ENCODE results near the gene GFPT1.

The GFPT1 gene

GRCh38 chr2:69330781-69331180 lies 56.2 kb downstream of the GFPT1 start:
- in situ Hi-C loops (cut with MboI; ENCODE audit: low sequenced_read_pairs), result no loop called here

GRCh38 chr2:69322631-69323030 lies 64.4 kb downstream of the GFPT1 start:
- in situ Hi-C loops (cut with MboI; ENCODE audit: low sequenced_read_pairs), result no loop called here

GRCh38 chr2:69316550-69316949 lies 70.5 kb downstream of the GFPT1 start:
- in situ Hi-C loops (cut with MboI; ENCODE audit: low sequenced_read_pairs), result no loop called here

GRCh38 chr2:69315160-69315761 lies 71.8 kb downstream of the GFPT1 start:
- in situ Hi-C loops (cut with MboI; ENCODE audit: low sequenced_read_pairs), result no loop called here

- in situ Hi-C loops (cut with MboI; ENCODE audit: low sequenced_read_pairs), result no loop called here
Observed at GRCh38 chr2:69311024-69311416, 76.0 kb downstream of the GFPT1 start.

GRCh38 chr2:69310111-69311023 lies 76.7 kb downstream of the GFPT1 start:
- in situ Hi-C loops (cut with MboI; ENCODE audit: low sequenced_read_pairs), result no loop called here

- in situ Hi-C loops (cut with MboI; ENCODE audit: low sequenced_read_pairs), result no loop called here
Observed at GRCh38 chr2:69309351-69310110, 77.5 kb downstream of the GFPT1 start.

- in situ Hi-C loops (cut with MboI; ENCODE audit: low sequenced_read_pairs), result no loop called here
Observed at GRCh38 chr2:69308338-69308737, 78.7 kb downstream of the GFPT1 start.

GRCh38 chr2:69307579-69308064 lies 79.4 kb downstream of the GFPT1 start:
- in situ Hi-C loops (cut with MboI; ENCODE audit: low sequenced_read_pairs), result no loop called here

GRCh38 chr2:69306822-69307578 lies 80.0 kb downstream of the GFPT1 start:
- in situ Hi-C loops (cut with MboI; ENCODE audit: low sequenced_read_pairs), result no loop called here

GRCh38 chr2:69306393-69306821 lies 80.6 kb downstream of the GFPT1 start:
- in situ Hi-C loops (cut with MboI; ENCODE audit: low sequenced_read_pairs), result no loop called here

GRCh38 chr2:69305712-69306392 lies 81.2 kb downstream of the GFPT1 start:
- in situ Hi-C loops (cut with MboI; ENCODE audit: low sequenced_read_pairs), result no loop called here

GRCh38 chr2:69305166-69305565 lies 81.9 kb downstream of the GFPT1 start:
- in situ Hi-C loops (cut with MboI; ENCODE audit: low sequenced_read_pairs), result no loop called here

GRCh38 chr2:69304656-69305055 lies 82.4 kb downstream of the GFPT1 start:
- in situ Hi-C loops (cut with MboI; ENCODE audit: low sequenced_read_pairs), result no loop called here

GRCh38 chr2:69300650-69301049 lies 86.4 kb downstream of the GFPT1 start:
- in situ Hi-C loops (cut with MboI; ENCODE audit: low sequenced_read_pairs), result no loop called here

GRCh38 chr2:69299772-69300516 lies 87.1 kb downstream of the GFPT1 start:
- in situ Hi-C loops (cut with MboI; ENCODE audit: low sequenced_read_pairs), result no loop called here

GRCh38 chr2:69298862-69299261 lies 88.2 kb downstream of the GFPT1 start:
- in situ Hi-C loops (cut with MboI; ENCODE audit: low sequenced_read_pairs), result no loop called here

- in situ Hi-C loops (cut with MboI; ENCODE audit: low sequenced_read_pairs), result no loop called here
Observed at GRCh38 chr2:69298261-69298660, 88.8 kb downstream of the GFPT1 start.

- in situ Hi-C loops (cut with MboI; ENCODE audit: low sequenced_read_pairs), result no loop called here
Observed at GRCh38 chr2:69297216-69297615, 89.8 kb downstream of the GFPT1 start.
